ENCODE measurements around the gene PFN4.
"Not testable (repeated sequence)": the region's sequence is repeated elsewhere in the genome, so short reads cannot be mapped to it uniquely, and the experiment has no call there.

Gene PFN4

GRCh38 chr2:24117902-24118301 lies 5.2 kb downstream of the PFN4 start:
- H3K4me3 ChIP-seq (replicated peaks in 1 of 2; ENCODE audit: low read depth in 2 of 2, low read length in 2 of 2) = no peak overlapping the region
- TF ChIP-seq CTCF (IDR thresholded peaks at IDR 0.05; ENCODE audit: low read depth, low read length) = no peak
- DNase-seq (ENCODE audit: low read depth in 2 of 2) = no peak

- no peak overlapping the region for H3K4me3 ChIP-seq (replicated peaks in 1 of 2; ENCODE audit: low read depth in 2 of 2, low read length in 2 of 2)
- no peak for TF ChIP-seq CTCF (IDR thresholded peaks at IDR 0.05; ENCODE audit: low read depth, low read length)
- DNase-seq (ENCODE audit: low read depth in 2 of 2) = peak; percentile 12 to 41
Measured at GRCh38 chr2:24115057-24115456, 8.1 kb downstream of the PFN4 start.

GRCh38 chr2:24111407-24111901 lies 11.7 kb downstream of the PFN4 start:
- DNase-seq (ENCODE audit: low read depth in 2 of 2) = peak in 1 of 2 donors; percentile 64
- no peak overlapping the region for H3K4me3 ChIP-seq (replicated peaks in 1 of 2; ENCODE audit: low read depth in 2 of 2, low read length in 2 of 2)
- no peak for TF ChIP-seq CTCF (IDR thresholded peaks at IDR 0.05; ENCODE audit: low read depth, low read length)

- TF ChIP-seq CTCF (IDR thresholded peaks at IDR 0.05; ENCODE audit: low read depth, low read length) = no peak
- DNase-seq (ENCODE audit: low read depth in 2 of 2) = peak in 1 of 2 donors; percentile 13
Measured at GRCh38 chr2:24110660-24111303, 12.4 kb downstream of the PFN4 start.

GRCh38 chr2:24109431-24109830 lies 13.7 kb downstream of the PFN4 start:
- not testable (repeated sequence) for H3K4me3 ChIP-seq (replicated peaks in 1 of 2; ENCODE audit: low read depth in 2 of 2, low read length in 2 of 2); DNase-seq (ENCODE audit: low read depth in 2 of 2)

More at GRCh38 chr2:24110660-24111303, 12.4 kb downstream of the PFN4 start:
- no peak overlapping the region for H3K4me3 ChIP-seq (replicated peaks in 1 of 2; ENCODE audit: low read depth in 2 of 2, low read length in 2 of 2)

GRCh38 chr2:24107336-24107735 lies 15.8 kb downstream of the PFN4 start:
- no peak for TF ChIP-seq CTCF (IDR thresholded peaks at IDR 0.05; ENCODE audit: low read depth, low read length)
- DNase-seq (ENCODE audit: low read depth in 2 of 2) = no peak
- H3K4me3 ChIP-seq (replicated peaks in 1 of 2; ENCODE audit: low read depth in 2 of 2, low read length in 2 of 2) = no peak overlapping the region

- TF ChIP-seq CTCF (IDR thresholded peaks at IDR 0.05; ENCODE audit: low read depth, low read length) = no peak
- no peak overlapping the region for H3K4me3 ChIP-seq (replicated peaks in 1 of 2; ENCODE audit: low read depth in 2 of 2, low read length in 2 of 2)
- DNase-seq (ENCODE audit: low read depth in 2 of 2) = no peak
Measured at GRCh38 chr2:24106786-24107185, 16.3 kb downstream of the PFN4 start.

Data from cardiac fibroblast (primary cell).